ENCODE results near the gene UNC13C. TPM values are rescaled to one million over a fixed set of nuclear protein-coding genes. Genes with fewer than 3 reads are reported as not detected.

UNC13C gene
- total RNA-seq, 1 experiment from 2014 or later: not detected

DNA sequence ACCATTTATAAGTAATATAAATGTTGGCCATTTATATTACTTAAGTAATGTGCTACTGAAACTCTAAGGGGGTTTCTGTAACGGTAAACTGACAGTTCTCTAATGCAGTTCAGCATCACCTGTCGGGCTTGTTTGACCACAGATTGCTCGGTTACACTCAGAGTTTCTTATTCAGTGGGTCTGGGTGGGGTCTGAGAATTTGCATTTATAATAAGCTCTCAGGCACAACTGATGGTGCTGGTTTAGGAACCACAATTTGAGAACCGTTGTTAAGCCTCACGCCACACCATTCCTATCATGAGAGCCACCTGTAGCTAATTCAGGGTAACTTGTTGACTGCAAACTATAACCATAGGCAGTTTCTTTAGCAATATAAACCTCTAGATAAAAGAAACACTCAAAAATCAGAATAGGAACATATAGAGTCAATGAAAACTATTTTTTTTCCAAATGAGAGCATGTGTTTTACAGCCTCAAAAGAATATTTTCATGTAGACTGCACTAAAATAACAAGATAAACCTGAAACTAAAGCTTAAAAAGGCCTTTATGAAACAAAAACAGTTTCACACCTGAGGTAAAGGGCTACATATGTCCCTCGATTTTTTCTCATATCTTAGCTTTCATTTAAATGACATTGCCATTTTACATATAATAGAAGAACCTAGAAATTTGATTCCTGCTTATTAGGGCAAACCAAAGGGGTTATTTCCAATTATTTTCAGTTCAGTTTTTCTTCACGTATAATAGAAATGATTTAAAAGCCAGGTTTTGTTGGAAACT is 604.8 kb downstream of the UNC13C start:
- Histone ChIP-seq H3K27me3 (peaks cover 3% of the 10 kb centered on the region; the same call in 1 of the 2 replicates), H3K27ac (no peak overlapping the region), H3K36me3 (no peaks in the 10 kb centered on the region), H3K9me3 (replicated peaks) (no peaks in the 10 kb centered on the region), H3K4me1 (no peaks in the 10 kb centered on the region), H3K4me3 (no peak overlapping the region)
- no peak for DNase-seq

- no peak for DNase-seq
- no peak overlapping the region for H3K4me3 ChIP-seq
- H3K4me1 ChIP-seq: no peaks in the 10 kb centered on the region
- no peaks in the 10 kb centered on the region for H3K36me3 ChIP-seq
- no peaks in the 10 kb centered on the region for H3K9me3 ChIP-seq (replicated peaks)
- H3K27ac ChIP-seq: no peak overlapping the region
- no peaks in the 10 kb centered on the region for H3K27me3 ChIP-seq
Observed at GRCh38 chr15:54585063-54585462, 606.8 kb downstream of the UNC13C start.

DNA sequence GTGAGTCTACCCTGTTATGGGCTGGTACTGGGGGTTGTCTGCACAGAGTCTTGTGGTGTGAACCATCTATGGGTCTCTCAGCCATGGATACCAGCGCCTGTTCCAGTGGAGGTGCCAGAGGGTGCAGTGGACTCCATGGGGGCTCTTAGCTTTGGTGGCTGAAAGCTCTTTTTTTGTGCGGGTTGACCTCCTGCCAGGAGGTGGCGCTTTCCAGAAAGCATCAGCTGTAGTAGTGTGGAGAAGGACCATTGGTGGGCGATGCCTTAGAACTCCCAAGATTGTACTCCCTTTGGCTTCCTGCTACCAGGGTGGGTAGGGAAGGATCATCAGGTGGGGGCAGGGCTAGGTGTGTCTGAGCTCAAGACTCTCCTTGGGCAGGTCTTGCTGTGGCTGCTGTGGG is 615.9 kb downstream of the UNC13C start:
- DNase-seq: peak; percentile 6 to 21
- Histone ChIP-seq H3K27ac (no peak overlapping the region), H3K36me3 (no peaks in the 10 kb centered on the region), H3K4me3 (no peak overlapping the region), H3K4me1 (no peaks in the 10 kb centered on the region), H3K27me3 (no peaks in the 10 kb centered on the region), H3K9me3 (replicated peaks) (no peaks in the 10 kb centered on the region)

GRCh38 chr15:54599386-54599785 is 621.1 kb downstream of the UNC13C start:
- Histone ChIP-seq H3K4me3 (no peak overlapping the region), H3K27ac (no peak overlapping the region), H3K9me3 (replicated peaks) (no peaks in the 10 kb centered on the region), H3K27me3 (no peaks in the 10 kb centered on the region), H3K36me3 (no peaks in the 10 kb centered on the region), H3K4me1 (no peaks in the 10 kb centered on the region)
- DNase-seq: no peak

GRCh38 chr15:54605043-54605442 is 626.8 kb downstream of the UNC13C start:
- H3K4me3 ChIP-seq: no peak overlapping the region
- H3K9me3 ChIP-seq (replicated peaks): no peaks in the 10 kb centered on the region
- DNase-seq: no peak
- no peaks in the 10 kb centered on the region for H3K27me3 ChIP-seq
- no peaks in the 10 kb centered on the region for H3K36me3 ChIP-seq
- no peaks in the 10 kb centered on the region for H3K4me1 ChIP-seq
- no peak overlapping the region for H3K27ac ChIP-seq

DNA sequence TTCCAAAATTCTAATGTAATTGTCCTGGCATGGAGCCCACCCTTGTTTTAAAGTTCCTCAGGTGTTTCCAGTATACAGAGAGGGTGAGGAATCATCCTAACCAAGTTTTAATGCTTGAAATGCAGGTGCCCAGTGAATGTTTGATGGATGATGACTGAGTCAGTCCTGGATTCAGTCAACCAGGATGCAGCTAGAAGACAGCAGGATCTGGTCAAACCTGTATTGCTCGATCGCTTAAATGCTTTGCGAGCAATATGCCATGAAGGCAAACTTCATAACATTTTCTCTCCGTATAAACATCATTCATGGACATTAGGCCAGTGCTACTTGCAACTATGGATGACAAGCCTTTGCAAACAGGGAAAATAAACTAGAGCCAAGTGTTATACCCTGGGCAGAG is 627.3 kb downstream of the UNC13C start:
- Histone ChIP-seq H3K27me3 (no peaks in the 10 kb centered on the region), H3K9me3 (replicated peaks) (no peaks in the 10 kb centered on the region), H3K4me3 (no peak overlapping the region), H3K4me1 (no peaks in the 10 kb centered on the region), H3K36me3 (no peaks in the 10 kb centered on the region), H3K27ac (no peak overlapping the region)
- DNase-seq: no peak

GRCh38 chr15:54608876-54609835 is 630.9 kb downstream of the UNC13C start:
- Histone ChIP-seq H3K36me3 (no peaks in the 10 kb centered on the region), H3K4me1 (no peaks in the 10 kb centered on the region), H3K9me3 (replicated peaks) (no peaks in the 10 kb centered on the region), H3K27me3 (no peaks in the 10 kb centered on the region), H3K27ac (no peak overlapping the region), H3K4me3 (no peak overlapping the region)
- no peak for DNase-seq

- H3K4me1 ChIP-seq: no peaks in the 10 kb centered on the region
- no peaks in the 10 kb centered on the region for H3K36me3 ChIP-seq
- no peak overlapping the region for H3K4me3 ChIP-seq
- H3K27me3 ChIP-seq: no peaks in the 10 kb centered on the region
- H3K9me3 ChIP-seq (replicated peaks): no peaks in the 10 kb centered on the region
- DNase-seq: peak in 1 of 2 experiments; percentile 3
- H3K27ac ChIP-seq: no peak overlapping the region
Observed at GRCh38 chr15:54618120-54618519, 639.9 kb downstream of the UNC13C start.

DNA sequence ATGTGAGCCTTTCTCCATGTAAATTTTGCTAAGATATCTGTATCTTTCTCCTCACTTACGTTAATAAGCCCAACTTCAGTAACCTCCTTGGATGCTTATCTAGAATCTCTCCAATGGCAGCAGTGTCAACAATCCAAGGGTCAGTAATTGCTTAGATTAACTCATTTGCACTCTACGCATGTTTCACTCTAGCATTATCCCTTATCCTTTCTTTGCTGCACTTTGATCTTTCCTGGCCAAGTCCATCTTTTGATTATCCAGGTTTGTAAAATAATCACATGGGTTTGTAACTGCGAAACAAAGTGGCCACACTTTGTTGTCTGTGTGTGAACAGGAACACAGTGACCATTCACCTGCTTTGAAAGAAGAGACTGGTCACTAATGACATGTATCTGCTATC is 640.9 kb downstream of the UNC13C start:
- no peak for DNase-seq

DNA sequence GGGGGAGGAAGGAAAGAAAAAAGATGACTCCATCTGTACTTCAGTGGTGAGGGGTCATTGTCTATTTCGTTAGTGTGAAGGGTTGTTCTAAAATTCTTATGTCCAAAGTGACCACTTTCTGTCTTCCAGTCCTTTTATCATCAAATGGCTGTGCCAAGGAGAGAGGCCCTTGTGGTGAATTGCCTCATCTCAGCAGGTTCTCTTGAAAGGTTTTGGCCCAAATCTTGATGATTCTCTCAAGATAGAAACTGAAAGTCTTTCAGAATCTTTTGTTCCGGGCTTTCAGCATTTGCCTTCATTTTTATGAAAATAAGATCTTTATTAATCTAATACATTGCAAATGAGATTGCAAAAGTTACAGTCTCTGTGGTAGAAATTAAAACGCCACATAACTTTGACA is 642.7 kb downstream of the UNC13C start:
- Histone ChIP-seq H3K27ac (no peak overlapping the region), H3K9me3 (replicated peaks) (no peaks in the 10 kb centered on the region)

More for the DNA sequence above, 640.9 kb downstream of the UNC13C start:
- H3K4me3 ChIP-seq: no peak overlapping the region
- H3K27ac ChIP-seq: no peak overlapping the region
- H3K4me1 ChIP-seq: no peaks in the 10 kb centered on the region
- H3K36me3 ChIP-seq: no peaks in the 10 kb centered on the region
- no peaks in the 10 kb centered on the region for H3K27me3 ChIP-seq
- H3K9me3 ChIP-seq (replicated peaks): no peaks in the 10 kb centered on the region

GRCh38 chr15:54636147-54636546 is 657.9 kb downstream of the UNC13C start:
- DNase-seq: no peak
- H3K9me3 ChIP-seq (replicated peaks): no peaks in the 10 kb centered on the region
- H3K27ac ChIP-seq: no peak overlapping the region

More for the DNA sequence above, 642.7 kb downstream of the UNC13C start:
- Histone ChIP-seq H3K27me3 (no peaks in the 10 kb centered on the region), H3K4me3 (no peak overlapping the region), H3K36me3 (no peaks in the 10 kb centered on the region), H3K4me1 (no peaks in the 10 kb centered on the region)
- DNase-seq: no peak

GRCh38 chr15:54638666-54639065 is 660.4 kb downstream of the UNC13C start:
- Histone ChIP-seq H3K36me3 (no peaks in the 10 kb centered on the region), H3K27ac (no peak overlapping the region), H3K4me1 (no peaks in the 10 kb centered on the region), H3K27me3 (no peaks in the 10 kb centered on the region), H3K9me3 (replicated peaks) (no peaks in the 10 kb centered on the region), H3K4me3 (no peak overlapping the region)
- no peak for DNase-seq

More at GRCh38 chr15:54636147-54636546, 657.9 kb downstream of the UNC13C start:
- Histone ChIP-seq H3K4me1 (no peaks in the 10 kb centered on the region), H3K4me3 (no peak overlapping the region), H3K27me3 (no peaks in the 10 kb centered on the region), H3K36me3 (no peaks in the 10 kb centered on the region)

DNA sequence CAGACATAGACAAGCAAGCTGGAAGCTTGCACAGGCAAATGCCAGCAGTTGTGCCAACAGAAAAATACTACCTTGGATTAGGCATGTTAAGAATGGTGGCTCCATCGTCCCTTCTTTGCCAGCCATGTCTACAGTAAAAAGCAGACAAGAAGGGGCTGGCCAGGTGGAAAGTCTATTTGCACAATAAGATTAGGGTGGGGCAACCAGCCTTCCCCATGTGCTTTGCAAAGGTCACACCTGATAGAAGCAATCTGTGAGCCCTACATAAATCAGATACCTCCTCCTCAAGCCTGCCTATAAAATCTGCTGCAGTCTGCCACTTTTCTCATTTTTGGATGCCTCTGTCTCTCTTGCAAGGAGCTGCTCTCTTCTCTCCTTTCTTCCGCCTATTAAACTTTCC is 662.6 kb downstream of the UNC13C start:
- H3K27me3 ChIP-seq: 0 out of 2 replicates have a peak, but pooled peaks cover 3% of the 10 kb centered on the region
- H3K4me1 ChIP-seq: no peaks in the 10 kb centered on the region
- H3K27ac ChIP-seq: no peak overlapping the region
- H3K36me3 ChIP-seq: no peaks in the 10 kb centered on the region
- H3K9me3 ChIP-seq (replicated peaks): no peaks in the 10 kb centered on the region
- no peak for DNase-seq
- no peak overlapping the region for H3K4me3 ChIP-seq

- no peak overlapping the region for H3K27ac ChIP-seq
- no peaks in the 10 kb centered on the region for H3K4me1 ChIP-seq
- no peak overlapping the region for H3K4me3 ChIP-seq
- H3K9me3 ChIP-seq (replicated peaks): no peaks in the 10 kb centered on the region
- 0 out of 2 replicates have a peak, but pooled peaks cover 3% of the 10 kb centered on the region for H3K27me3 ChIP-seq
- H3K36me3 ChIP-seq: no peaks in the 10 kb centered on the region
- DNase-seq: no peak
Observed at GRCh38 chr15:54644796-54645195, 666.6 kb downstream of the UNC13C start.

DNA sequence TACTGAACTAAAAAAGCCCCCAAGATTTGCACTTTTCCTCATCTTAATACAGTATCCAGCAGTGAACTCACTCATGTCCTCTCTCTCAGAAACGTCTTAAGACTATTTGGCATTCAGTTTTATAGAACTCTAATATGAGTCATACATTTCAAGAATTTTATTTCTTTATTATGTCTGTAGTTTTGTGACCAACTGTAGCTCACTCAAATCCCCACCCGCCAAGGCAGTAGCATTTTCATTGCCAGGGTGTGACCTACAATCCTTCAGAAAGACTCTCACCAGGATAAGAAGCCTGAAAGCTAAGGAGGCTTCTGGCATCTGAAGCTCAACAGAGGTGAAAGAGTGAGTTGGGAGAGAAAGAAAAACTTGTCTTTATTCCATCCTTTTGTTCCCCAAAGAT is 681.4 kb downstream of the UNC13C start:
- Histone ChIP-seq H3K27me3 (no peaks in the 10 kb centered on the region), H3K27ac (no peak overlapping the region), H3K4me3 (no peak overlapping the region), H3K4me1 (no peaks in the 10 kb centered on the region), H3K36me3 (no peaks in the 10 kb centered on the region), H3K9me3 (replicated peaks) (no peaks in the 10 kb centered on the region)
- no peak for DNase-seq
